HepG2 (cell line): ENCODE results near the gene CRK.

Source experiments
- KLF16 ChIP-seq, 2 experiments: sonication (generic) in 1 of 2; formaldehyde crosslinking in 1 of 2; IDR thresholded peaks; 2 replicates each; pipeline versions ENCODE4 v1.6.1 to v1.8.0; 2016 to 2023; ENCODE audit warnings: missing genetic modification reagents in 2 of 2, missing compliant biosample characterization in 1 of 2
- POLR2AphosphoS2 ChIP-seq: IDR thresholded peaks from 2 replicates; pipeline ENCODE4 v1.6.1; 2011; ENCODE audit warnings: low read depth, low read length, improper control_type of control experiment
- RARG ChIP-seq: sonication (generic); formaldehyde crosslinking; IDR thresholded peaks from 2 replicates; pipeline ENCODE4 v1.4.0; 2020; ENCODE audit warnings: low read depth, mild to moderate bottlenecking, missing genetic modification reagents
- SMAD1 ChIP-seq: sonication (generic); formaldehyde crosslinking; IDR thresholded peaks from 2 replicates; pipeline ENCODE4 v1.4.0; 2020; ENCODE audit warnings: missing genetic modification reagents, low read depth, mild to moderate bottlenecking, borderline replicate concordance
- TBP ChIP-seq: sonication (generic); formaldehyde crosslinking; IDR thresholded peaks from 2 replicates; pipeline ENCODE4 v1.5.0; 2020; ENCODE audit warnings: missing genetic modification reagents
- ZFY ChIP-seq: sonication (generic); formaldehyde crosslinking; IDR thresholded peaks from 2 replicates; pipeline ENCODE4 v1.4.0; 2020; ENCODE audit warnings: missing genetic modification reagents
- ZNF124 ChIP-seq: sonication (generic); formaldehyde crosslinking; IDR thresholded peaks from 2 replicates; pipeline ENCODE4 v1.4.0; 2020; ENCODE audit warnings: missing genetic modification reagents
- TF ChIP-seq, protein P1 (sequence below), 2 experiments: IDR thresholded peaks; 2 replicates each; pipeline ENCODE4 v1.6.1; 2011 to 2012; ENCODE audit warnings: low read length in 2 of 2, borderline replicate concordance in 1 of 2, low read depth in 1 of 2, mild to moderate bottlenecking in 1 of 2, moderate library complexity in 1 of 2
- TF ChIP-seq, protein P2 (sequence below): sonication (generic); formaldehyde crosslinking; IDR thresholded peaks from 2 replicates; pipeline ENCODE4 v1.5.0; 2020; ENCODE audit warnings: mild to moderate bottlenecking, missing genetic modification reagents, moderate library complexity

GRCh38 chr17:1473841-1474240, 17.8 kb upstream of the CRK start:
- TF ChIP-seq ZFY (CRISPR knock-in tag) (no peak), KLF16 (CRISPR knock-in tag; IDR thresholded peaks at IDR 0.05) (no peak), RARG (CRISPR knock-in tag) (no peak), TBP (CRISPR knock-in tag) (no peak), SMAD1 (CRISPR knock-in tag) (no peak), POLR2AphosphoS2 (no peak), ZNF124 (CRISPR knock-in tag) (no peak)
- TF ChIP-seq, protein P1, sequence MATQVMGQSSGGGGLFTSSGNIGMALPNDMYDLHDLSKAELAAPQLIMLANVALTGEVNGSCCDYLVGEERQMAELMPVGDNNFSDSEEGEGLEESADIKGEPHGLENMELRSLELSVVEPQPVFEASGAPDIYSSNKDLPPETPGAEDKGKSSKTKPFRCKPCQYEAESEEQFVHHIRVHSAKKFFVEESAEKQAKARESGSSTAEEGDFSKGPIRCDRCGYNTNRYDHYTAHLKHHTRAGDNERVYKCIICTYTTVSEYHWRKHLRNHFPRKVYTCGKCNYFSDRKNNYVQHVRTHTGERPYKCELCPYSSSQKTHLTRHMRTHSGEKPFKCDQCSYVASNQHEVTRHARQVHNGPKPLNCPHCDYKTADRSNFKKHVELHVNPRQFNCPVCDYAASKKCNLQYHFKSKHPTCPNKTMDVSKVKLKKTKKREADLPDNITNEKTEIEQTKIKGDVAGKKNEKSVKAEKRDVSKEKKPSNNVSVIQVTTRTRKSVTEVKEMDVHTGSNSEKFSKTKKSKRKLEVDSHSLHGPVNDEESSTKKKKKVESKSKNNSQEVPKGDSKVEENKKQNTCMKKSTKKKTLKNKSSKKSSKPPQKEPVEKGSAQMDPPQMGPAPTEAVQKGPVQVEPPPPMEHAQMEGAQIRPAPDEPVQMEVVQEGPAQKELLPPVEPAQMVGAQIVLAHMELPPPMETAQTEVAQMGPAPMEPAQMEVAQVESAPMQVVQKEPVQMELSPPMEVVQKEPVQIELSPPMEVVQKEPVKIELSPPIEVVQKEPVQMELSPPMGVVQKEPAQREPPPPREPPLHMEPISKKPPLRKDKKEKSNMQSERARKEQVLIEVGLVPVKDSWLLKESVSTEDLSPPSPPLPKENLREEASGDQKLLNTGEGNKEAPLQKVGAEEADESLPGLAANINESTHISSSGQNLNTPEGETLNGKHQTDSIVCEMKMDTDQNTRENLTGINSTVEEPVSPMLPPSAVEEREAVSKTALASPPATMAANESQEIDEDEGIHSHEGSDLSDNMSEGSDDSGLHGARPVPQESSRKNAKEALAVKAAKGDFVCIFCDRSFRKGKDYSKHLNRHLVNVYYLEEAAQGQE (IDR thresholded peaks at IDR 0.05; ENCODE audit: borderline replicate concordance in 1 of 2, low read depth in 1 of 2, low read length in 2 of 2), result no peak
- TF ChIP-seq, protein P2, sequence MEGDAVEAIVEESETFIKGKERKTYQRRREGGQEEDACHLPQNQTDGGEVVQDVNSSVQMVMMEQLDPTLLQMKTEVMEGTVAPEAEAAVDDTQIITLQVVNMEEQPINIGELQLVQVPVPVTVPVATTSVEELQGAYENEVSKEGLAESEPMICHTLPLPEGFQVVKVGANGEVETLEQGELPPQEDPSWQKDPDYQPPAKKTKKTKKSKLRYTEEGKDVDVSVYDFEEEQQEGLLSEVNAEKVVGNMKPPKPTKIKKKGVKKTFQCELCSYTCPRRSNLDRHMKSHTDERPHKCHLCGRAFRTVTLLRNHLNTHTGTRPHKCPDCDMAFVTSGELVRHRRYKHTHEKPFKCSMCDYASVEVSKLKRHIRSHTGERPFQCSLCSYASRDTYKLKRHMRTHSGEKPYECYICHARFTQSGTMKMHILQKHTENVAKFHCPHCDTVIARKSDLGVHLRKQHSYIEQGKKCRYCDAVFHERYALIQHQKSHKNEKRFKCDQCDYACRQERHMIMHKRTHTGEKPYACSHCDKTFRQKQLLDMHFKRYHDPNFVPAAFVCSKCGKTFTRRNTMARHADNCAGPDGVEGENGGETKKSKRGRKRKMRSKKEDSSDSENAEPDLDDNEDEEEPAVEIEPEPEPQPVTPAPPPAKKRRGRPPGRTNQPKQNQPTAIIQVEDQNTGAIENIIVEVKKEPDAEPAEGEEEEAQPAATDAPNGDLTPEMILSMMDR (CRISPR knock-in tag), result no peak
